ENCODE data around the gene ZNF683.

The ZNF683 gene

DNA sequence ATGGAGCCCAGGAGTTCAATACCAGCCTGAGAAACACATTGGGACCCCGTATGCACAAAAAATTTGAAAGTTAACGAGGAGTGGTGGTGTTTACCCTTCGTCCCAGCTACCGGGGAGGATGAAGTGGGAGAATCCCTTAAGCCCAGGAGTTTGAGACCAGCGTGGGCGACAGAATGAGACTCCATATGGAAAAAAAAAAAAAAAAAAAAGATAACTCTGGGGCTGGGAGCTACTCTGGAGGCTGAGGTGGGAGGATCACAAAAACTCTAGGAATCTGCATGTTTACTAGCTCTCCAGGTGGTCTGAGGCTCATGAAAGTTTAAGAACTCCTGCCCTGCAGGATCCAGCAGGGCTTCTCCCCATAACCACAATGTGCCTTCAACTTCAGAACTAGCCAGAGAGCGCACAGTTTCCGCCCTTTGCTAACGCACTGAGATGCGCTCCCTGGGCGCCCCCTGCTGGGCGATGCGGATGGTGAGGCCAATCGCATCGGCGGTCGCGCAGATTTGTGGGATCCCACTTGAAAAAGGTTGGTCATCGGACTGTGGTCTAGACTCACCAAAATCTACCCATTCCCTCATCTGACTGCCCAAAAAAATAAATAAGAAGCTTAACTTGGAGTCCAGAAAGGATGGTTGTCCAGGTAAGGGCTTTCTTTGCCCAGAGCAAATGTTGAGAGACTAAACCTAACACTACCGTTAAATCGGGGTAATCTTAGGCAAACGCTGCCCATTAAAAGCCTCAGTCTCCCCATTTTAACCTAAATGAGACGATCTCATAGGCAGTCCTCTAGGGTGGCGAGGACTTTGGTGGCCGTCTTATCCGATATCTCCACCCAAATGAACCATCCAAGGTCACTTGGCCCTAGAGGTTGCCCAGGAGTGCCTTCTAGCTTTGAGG lies 8.8 kb downstream of the ZNF683 start:
- TF ChIP-seq, protein P1, sequence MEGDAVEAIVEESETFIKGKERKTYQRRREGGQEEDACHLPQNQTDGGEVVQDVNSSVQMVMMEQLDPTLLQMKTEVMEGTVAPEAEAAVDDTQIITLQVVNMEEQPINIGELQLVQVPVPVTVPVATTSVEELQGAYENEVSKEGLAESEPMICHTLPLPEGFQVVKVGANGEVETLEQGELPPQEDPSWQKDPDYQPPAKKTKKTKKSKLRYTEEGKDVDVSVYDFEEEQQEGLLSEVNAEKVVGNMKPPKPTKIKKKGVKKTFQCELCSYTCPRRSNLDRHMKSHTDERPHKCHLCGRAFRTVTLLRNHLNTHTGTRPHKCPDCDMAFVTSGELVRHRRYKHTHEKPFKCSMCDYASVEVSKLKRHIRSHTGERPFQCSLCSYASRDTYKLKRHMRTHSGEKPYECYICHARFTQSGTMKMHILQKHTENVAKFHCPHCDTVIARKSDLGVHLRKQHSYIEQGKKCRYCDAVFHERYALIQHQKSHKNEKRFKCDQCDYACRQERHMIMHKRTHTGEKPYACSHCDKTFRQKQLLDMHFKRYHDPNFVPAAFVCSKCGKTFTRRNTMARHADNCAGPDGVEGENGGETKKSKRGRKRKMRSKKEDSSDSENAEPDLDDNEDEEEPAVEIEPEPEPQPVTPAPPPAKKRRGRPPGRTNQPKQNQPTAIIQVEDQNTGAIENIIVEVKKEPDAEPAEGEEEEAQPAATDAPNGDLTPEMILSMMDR (IDR thresholded peaks at IDR 0.05; ENCODE audit: control insufficient read depth, extremely low read depth, insufficient read depth): peak; percentile 71
- H3K4me3 ChIP-seq (ENCODE audit: low read depth, low read length): no peak overlapping the region
- no peak for DNase-seq (ENCODE audit: low read depth)

DNA sequence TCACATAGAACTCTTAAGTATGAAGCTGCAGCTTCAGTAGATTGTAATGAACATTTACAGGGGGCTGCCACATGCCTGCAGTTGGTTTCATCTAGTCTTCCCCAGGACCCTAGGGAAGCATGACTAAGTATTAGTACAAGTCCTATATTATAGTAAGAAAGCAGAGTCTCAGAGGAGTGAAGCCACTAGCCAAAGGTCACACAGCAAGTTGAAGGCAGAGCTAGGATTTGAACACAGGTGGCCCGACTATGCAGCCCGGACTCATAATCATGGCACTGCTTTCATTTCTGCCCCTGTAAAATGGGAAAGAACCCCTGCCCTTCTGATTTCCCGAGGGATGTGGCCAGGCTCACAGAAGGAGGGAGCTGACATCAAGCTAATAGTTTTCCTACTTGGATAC lies 10.2 kb downstream of the ZNF683 start:
- H3K4me3 ChIP-seq (ENCODE audit: low read depth, low read length): no peak overlapping the region
- DNase-seq (ENCODE audit: low read depth): no peak
- TF ChIP-seq, protein P1 (IDR thresholded peaks at IDR 0.05; ENCODE audit: control insufficient read depth, extremely low read depth, insufficient read depth): no peak

DNA sequence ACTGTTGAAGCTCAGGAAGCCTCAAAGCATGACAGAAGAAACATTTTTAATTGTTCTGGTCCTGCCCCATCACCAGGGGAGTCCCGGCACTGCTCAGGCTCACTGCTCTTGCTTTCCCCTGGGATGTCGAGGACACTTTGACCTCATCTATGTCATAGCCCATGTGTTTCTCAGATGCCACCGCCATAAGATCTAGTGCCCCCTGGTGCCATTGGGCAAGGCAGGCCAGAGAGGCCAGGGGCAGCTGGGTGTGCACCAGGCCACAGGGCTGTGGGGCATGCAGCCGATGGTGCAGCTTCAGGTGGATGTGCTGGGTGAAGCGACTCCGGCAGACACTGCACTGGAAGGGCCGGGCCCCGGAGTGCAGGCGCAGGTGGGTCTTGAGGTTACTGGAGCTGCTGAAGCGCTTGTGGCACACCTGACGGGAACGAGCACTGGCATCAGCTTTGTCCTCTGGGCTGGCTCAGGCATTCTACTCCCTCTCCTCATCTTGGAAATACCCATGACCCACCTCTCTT lies 10.9 kb downstream of the ZNF683 start:
- TF ChIP-seq, protein P1 (IDR thresholded peaks at IDR 0.05; ENCODE audit: control insufficient read depth, extremely low read depth, insufficient read depth): no peak
- H3K4me3 ChIP-seq (ENCODE audit: low read depth, low read length): no peak overlapping the region
- no peak for DNase-seq (ENCODE audit: low read depth)

DNA sequence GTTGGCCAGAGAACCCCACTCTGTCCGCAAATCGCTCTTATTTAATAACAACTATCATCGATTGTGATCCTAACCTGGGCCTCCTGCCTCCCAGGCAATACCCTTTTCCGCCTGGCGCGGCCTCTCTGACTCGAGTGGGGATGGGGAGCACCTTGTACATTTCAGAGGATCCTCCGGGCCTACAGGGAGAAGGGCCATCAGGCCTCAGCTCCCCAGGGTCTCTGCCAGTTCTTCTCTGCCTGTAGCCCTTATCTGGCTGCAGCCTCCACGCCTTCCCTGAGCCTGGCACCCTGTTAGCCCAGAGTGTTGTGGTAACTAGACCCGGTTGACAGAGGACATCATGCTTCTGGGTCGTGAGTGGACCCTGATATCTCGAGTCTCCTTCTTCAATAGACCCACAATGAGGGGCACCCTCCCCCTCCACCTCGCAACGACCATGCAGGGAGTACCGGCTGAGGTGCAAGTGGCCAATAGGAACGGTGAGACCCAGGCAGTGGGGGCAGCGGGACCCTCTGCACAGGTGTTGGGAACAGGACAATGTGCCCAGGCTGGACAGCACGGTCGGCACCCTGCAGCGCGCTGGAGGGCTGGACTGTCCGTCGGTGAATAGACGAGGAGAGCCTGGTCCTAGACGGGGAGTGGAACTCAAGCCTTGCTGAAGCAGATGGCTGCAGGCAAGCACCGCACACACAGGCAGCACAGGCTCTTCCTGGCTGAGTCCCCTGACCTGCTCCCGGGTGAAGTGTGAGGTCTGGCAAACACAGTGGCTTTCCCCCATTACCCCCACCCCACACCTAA lies 11.5 kb downstream of the ZNF683 start:
- no peak overlapping the region for H3K4me3 ChIP-seq (ENCODE audit: low read depth, low read length)

DNA sequence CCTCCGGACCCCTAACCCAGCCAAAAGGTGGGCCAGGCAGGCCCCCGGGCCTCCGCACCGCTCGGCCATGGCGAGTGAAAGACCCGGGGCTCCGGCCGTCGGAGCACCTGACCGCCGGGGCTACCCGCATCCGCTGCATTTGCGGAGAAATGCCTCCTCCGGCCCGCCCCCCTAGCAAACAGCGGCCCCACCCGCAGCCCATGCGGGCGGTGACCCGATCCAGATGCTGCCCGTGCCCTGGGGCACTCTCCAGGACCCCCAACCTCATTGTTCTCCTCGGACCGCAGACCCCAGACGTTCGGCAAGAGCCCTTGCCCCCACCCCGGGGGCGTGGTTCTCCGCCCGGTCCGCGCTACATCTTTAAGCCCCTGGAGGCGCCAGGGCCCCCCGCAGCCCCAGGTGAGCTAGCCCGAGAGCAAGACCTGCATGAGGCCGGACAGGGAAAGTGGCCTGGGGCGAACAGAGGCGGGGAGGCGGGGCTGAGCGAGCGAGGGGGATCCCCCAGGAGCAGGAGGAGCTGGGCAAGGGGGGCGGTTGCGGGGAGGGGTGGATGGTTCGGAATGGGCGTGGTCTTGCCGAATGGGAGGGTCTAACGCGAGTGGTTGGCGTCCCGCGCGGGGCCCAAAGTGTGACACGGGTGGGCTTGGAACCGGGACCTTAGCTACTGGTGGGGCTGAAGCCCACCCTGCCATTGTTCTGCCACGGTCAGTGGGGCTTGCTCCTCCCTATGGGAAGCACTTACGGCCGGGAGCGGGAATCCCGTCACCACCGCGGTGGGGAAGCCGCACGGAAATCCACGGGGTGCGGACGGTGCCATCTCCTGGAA lies 12.4 kb downstream of the ZNF683 start:
- H3K4me3 ChIP-seq (ENCODE audit: low read depth, low read length): no peak overlapping the region
- TF ChIP-seq, protein P1 (IDR thresholded peaks at IDR 0.05; ENCODE audit: control insufficient read depth, extremely low read depth, insufficient read depth): no peak
- no peak for DNase-seq (ENCODE audit: low read depth)

More for the DNA sequence above, 11.5 kb downstream of the ZNF683 start:
- DNase-seq (ENCODE audit: low read depth): no peak
- TF ChIP-seq, protein P1 (IDR thresholded peaks at IDR 0.05; ENCODE audit: control insufficient read depth, extremely low read depth, insufficient read depth): no peak
